ENCODE data around the gene GRK5.
"Not testable (repeated sequence)": the region's sequence is repeated elsewhere in the genome, so short reads cannot be mapped to it uniquely, and the experiment has no call there.

The GRK5 gene

DNA sequence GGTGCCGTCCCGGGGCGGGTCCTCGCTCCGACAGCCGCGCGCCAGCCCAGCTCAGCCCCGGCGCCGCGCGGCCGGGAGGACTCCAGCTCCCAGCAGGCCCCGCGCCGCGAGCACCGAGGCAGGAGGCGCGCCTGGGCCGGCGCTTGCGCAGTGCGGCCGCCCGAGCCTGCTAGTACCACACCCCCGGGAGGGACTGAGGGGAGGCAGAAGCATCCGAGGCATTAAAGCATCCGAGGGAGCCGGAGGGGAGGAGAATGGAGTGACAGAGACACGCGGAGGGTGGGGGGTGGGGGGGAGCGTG lies at the start of gene GRK5:
Gene GRK5 (plus strand): TSS at position 206 of the 301 bp plus-strand sequence. CDS start 347 bp downstream, outside the sequence.
- DNase-seq: peak; percentile 87

DNA sequence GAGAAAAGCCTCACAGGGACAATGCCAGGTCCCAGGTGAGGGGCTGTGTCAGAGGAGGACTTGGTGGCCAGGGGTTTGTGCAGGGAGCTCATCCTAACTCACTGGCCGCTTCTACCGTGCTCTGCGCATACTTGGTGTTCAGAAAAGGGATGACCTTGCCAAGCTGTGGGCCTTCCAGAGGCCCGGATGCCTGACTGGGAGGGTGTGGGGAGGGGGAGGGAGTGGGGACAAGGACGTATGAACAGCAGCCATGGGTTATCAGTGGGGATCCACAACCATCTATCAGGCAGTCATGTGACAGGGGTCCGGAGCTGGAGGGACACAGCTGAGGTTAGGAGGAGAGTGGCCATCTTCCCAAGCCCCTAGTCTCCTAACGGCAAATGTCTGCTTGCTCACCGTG lies 48.0 kb upstream of the GRK5 start:
- no peak for DNase-seq

- no peak for DNase-seq
Measured at GRCh38 chr10:119161680-119162451, 45.5 kb upstream of the GRK5 start.

- DNase-seq: no peak
Measured at GRCh38 chr10:119162452-119163092, 44.8 kb upstream of the GRK5 start.

- peak; percentile 46 for DNase-seq
Measured at GRCh38 chr10:119165171-119166117, 41.9 kb upstream of the GRK5 start, which contains the start of gene SFXN4. TSS of gene SFXN4 (minus strand) at chr10:119165714. CDS start at chr10:119165647, 67 bp downstream.

DNA sequence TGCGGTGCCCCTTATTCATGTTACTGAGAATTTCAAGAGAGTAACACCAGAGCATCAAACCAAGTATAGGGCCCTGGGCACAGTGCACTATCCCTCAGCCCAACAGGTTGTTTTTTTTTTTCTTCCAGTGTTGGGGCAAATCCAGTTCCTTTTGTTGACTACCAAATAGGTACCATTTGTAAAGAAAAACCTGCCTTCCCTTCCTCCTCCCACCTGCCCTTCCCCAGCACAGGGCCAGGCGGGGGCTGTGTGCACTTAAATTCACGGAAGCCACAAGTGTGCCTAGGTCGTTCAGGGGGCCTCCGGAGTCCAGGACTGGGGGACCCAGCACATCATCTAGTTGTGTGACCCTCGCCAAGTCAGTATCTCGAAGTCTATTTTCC lies 41.3 kb upstream of the GRK5 start:
- no peak for DNase-seq

DNA sequence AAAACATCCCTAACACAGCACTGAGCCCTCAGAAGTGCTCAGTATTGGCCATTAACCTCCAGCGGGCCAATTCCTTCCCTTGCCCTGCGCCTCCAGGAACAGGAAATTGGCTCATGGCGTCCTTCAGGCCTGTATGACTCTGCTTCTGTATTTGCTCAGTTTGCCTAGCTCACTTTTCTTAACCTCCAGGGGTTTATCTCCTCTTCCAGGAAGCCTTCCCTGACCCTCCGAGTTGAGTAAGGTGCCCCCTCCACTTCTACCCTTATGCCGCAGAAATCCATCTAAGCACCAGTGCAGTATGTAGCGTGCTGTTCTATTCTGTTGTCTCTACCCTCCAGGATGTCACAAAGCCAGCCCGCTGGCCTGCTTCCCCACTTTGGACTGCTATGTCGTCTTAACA lies 40.8 kb upstream of the GRK5 start:
- no peak for DNase-seq

- no peak for DNase-seq
Measured at GRCh38 chr10:119167041-119167440, 40.3 kb upstream of the GRK5 start.

- no peak for DNase-seq
Measured at GRCh38 chr10:119174109-119174508, 33.3 kb upstream of the GRK5 start.

DNA sequence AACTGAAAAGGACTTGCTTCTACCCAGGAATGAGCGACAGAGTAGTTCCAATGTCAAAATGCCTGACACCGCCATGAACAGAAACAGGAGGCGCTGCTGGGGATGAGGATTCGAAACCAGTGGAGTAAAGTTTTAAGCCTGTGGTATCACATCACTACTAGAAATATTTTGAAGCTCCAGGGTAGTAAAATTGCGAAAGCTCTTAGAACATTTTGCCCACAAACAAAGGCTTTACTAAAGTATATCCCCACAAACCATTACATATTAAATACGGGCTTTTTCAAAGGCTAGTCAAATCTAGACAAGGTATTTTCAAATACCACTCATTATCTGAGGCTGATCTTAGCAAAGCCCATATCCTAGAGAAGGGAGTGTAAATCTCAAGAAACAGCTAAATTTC lies 31.2 kb upstream of the GRK5 start:
- no peak for DNase-seq

- DNase-seq: no peak
Measured at GRCh38 chr10:119177708-119178371, 29.5 kb upstream of the GRK5 start.

DNA sequence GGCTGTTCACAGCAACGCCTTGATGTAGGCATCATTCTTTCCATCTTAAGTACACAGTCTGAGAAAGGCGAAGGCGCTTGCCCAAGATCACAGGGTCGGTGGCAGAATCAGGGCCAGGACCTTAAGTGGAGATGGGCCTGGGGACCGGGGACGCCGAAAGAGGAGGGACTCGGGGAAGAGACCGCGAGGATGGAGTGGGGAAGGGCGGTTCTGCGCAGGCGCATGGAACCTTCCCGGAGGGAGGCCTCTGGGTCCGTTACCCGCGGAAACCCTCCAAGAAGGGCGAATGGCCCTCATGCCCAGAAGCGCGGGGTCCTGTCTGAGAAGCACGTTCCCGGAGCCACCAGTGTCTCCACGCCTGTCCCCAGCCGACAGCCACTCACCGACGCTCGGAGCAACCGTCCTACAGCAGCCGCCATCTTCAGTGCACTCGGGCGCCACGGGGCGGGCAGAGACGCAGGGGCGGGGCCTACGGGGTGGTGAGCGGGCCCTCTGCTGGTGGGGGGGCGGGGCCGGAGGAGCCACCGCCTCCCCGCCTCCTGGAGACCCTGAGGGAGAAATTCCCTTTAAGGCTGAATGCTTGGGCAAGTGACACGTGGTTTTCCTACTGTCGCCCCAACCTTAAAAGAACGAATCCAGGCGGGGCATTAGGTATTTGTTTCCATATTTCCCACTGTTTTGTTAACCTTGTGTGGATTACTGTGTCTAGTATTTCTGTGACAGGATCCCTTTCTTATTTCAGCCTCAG lies 28.8 kb upstream of the GRK5 start, which contains the start of gene PRDX3:
Gene PRDX3 (minus strand): TSS at position 441 of the 748 bp plus-strand sequence. CDS start 22 bp downstream, at position 419.
- peak; percentile 85 for DNase-seq

DNA sequence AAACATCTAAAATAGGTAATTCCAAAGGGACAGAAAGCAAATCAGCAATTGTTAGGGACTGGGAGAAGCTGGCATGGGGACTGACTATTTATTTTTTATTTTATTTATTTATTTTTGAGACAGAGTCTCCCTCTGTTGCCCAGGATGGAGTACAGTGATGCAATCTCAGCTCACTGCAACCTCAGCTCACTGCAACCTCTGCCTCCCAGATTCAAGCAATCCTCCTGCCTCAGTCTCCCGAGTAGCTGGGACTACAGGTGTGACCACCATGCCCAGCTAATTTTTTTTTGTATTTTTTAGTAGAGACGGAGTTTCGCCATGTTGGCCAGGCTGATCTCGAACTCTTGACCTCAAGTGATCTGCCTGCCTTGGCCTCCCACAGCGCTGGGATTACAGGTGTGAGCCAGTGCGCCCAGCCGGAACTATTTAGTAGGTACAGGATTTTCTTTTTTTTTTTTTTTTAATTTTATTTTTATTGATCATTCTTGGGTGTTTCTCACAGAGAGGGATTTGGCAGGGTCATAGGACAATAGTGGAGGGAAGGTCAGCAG lies 26.4 kb upstream of the GRK5 start:
- not testable (repeated sequence) for DNase-seq

DNA sequence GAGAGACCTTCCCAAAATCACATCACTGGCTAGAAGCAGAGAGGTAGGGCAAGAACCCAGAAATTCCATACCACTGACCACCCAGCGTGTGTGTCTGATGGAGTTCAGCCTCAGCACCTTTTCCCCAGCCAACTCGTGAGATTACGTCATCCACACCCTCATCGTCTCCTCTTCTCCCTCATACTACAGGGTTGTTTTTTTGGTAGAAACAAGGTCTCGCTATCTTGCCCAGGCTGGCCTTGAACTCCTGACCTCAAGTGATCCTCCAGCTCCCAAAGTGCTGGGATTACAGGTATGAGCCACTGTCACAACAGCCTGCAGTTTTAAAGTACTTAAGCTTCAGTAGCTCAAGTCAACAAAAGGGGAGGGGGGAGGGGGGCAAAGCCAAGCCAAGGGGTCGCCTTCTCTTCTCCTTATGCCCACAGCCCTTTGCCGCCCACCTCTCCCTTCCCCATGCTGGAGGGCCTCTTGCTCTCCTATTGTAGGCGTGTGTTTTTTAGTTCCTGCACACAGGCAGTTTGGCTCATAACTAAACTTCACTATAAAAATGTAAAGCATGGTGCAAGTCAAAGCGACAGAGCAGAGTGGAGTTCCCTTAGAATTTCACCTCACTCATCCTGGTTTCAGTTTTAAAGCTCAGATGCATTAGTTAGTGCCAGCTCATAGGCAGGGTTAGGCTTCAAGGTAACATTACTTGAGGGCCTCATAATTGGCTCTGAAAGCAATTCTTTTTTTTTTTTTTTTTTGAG lies 23.5 kb upstream of the GRK5 start:
- no peak for DNase-seq

DNA sequence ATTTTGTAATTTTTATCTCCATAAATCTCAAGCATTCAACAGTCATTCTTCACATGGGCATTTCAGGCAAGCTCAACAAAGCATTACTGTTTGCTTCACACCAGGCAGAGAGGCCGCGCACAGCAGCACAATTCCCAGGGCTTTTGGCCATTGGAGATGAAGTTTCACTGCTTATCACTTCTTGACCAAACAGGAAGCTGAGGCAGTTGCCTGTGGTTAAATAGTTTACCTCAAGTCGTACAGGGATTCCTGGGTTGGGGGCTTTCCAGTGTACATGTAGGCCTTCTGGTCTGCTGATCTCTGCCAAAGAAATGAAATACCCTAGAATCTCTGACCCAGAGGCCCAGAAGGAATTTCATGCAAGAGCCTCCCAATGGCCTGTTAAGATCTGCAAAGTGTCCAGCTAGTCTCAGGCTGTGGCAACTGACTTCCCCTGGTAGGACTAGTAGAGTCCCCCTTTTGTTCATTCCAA lies 17.5 kb upstream of the GRK5 start:
- no peak for DNase-seq

DNA sequence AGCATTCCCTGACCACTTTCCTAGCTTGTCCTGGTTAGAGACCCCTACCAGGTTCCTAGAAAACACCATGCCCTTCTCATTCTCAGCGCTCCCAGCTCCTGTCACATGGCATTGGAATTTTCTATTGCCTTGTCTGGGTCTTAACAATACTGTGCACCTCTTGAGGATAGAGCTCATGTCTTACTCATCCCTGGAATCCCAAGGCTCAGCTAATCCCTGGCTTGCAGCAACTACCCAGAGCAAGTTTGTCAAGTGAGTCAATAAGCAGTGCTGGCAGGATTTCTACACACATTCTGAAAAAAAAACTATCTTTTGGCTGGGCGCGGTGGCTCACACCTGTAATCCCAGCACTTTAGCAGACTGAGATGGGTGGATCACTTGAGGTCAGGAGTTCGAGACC lies 17.0 kb upstream of the GRK5 start:
- DNase-seq: no peak

DNA sequence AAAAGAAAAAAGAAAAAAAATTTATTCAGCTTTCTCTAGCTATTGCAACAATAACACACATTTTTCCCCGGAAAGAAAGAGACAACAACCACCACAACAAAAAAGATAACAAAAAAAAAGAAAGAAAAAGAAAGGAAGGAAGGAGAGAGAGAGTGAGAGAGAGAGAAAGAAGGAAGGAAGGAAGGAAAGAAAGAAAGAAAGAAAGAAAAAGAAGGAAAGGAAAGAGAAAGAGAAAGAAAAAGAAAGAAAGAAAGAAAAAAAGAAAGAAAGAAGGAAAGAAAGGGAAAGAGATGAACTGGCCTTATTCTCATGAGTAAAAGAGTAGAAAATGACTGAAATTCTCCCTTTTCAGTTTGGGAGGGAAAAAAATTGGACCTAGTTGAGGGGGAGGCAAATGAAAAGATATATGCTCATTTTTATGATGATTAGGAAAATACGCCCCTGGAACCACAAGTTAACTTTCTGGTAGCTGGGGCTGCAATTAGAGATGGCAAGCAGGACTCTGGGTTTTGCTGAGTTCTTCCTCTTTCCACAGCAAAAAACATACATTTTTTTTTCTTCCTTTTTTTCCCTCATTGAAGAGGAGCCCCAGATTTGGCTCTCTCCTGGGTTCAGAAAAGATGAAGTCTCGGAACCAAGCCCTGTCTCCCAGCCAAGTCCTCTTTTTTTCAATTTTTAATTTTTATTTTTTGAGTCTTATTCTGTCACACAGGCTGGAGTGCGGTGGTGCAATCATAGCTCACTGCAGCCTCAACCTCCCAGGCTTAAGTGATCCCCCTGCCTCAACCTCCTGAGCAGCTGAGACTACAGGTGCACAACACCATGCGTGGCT lies 16.2 kb upstream of the GRK5 start:
- no peak for DNase-seq

DNA sequence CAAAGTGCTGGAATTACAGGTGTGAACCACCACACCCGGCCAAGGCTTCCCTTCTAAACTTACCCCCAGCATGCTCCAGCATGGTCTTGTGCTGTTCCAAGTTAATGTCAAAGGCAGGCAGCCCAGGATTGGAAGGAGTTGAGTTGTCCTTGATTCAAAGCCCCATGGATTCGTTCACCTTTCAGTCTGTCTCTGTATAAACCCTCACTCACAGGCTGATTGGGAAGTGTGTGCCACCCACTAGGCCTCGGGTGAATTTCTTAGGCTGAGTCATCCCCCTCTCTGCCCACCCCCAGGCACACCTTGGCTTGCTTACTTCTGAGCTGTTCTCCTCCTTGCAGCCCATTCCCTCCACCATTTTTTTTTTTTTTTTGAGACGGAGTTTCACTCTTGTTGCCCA lies 15.5 kb upstream of the GRK5 start:
- no peak for DNase-seq

- DNase-seq: no peak
Measured at GRCh38 chr10:119197921-119198320, 9.4 kb upstream of the GRK5 start.

GRCh38 chr10:119198438-119198837 lies 8.9 kb upstream of the GRK5 start:
- no peak for DNase-seq

Data from NCI-H2171 (cell line).